ENCODE data around the gene PDE5A. TPM values are rescaled to one million over a fixed set of nuclear protein-coding genes. Genes with fewer than 3 reads are reported as not detected.

Gene PDE5A
- total and polyA plus RNA-seq, 2 experiments from 2014 or later = 2.3 to 19.3 TPM

GRCh38 chr4:119655111-119655837, 26.7 kb upstream of the PDE5A start:
- Histone ChIP-seq H3K27ac (no peak overlapping the region), H3K9me3 (ENCODE audit: low read depth) (no peaks in the 10 kb centered on the region), H3K4me1 (ENCODE audit: low read depth) (no peaks in the 10 kb centered on the region), H3K27me3 (no peaks in the 10 kb centered on the region), H3K4me3 (no peak overlapping the region), H3K36me3 (no peaks in the 10 kb centered on the region)
- no peak for DNase-seq (ENCODE audit: low read depth in 1 of 2, low spot score in 1 of 2)
- TF ChIP-seq CTCF (IDR thresholded peaks at IDR 0.05; ENCODE audit: low read depth, low read length) = no peak

- no peak for TF ChIP-seq CTCF (IDR thresholded peaks at IDR 0.05; ENCODE audit: low read depth, low read length)
- no peaks in the 10 kb centered on the region for H3K4me1 ChIP-seq (ENCODE audit: low read depth)
- H3K4me3 ChIP-seq = no peak overlapping the region
- no peaks in the 10 kb centered on the region for H3K27me3 ChIP-seq
- no peaks in the 10 kb centered on the region for H3K9me3 ChIP-seq (ENCODE audit: low read depth)
- H3K27ac ChIP-seq = no peak overlapping the region
- no peaks in the 10 kb centered on the region for H3K36me3 ChIP-seq
- DNase-seq (ENCODE audit: low read depth in 1 of 2, low spot score in 1 of 2) = no peak
Measured at GRCh38 chr4:119653990-119654389, 25.4 kb upstream of the PDE5A start.

- Histone ChIP-seq H3K9me3 (ENCODE audit: low read depth) (no peaks in the 10 kb centered on the region), H3K27me3 (no peaks in the 10 kb centered on the region), H3K36me3 (no peaks in the 10 kb centered on the region), H3K4me3 (no peak overlapping the region), H3K27ac (no peak overlapping the region), H3K4me1 (ENCODE audit: low read depth) (no peaks in the 10 kb centered on the region)
- DNase-seq (ENCODE audit: low read depth in 1 of 2, low spot score in 1 of 2) = no peak
- TF ChIP-seq CTCF (IDR thresholded peaks at IDR 0.05; ENCODE audit: low read depth, low read length) = no peak
Measured at GRCh38 chr4:119652998-119653397, 24.4 kb upstream of the PDE5A start.

DNA sequence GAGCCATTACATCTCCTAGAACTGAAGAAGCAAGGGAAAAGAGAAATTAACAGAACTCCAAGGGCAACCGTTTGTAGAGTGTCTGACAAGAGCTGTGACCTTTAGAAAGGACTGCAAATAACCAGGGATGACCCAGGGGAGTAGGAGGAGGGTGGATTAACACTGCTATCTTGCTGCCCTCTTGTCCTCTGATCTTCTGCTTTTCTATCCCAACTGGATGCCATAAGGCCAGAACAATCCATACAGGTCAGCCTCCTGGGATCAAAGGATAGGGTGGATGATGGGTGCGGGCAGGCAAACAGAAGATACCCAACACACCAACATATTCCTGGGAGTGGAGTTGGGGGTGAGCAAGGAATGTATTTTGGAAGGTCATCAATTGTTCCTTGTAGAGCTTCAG, 19.8 kb upstream of the PDE5A start:
- no peak overlapping the region for H3K4me3 ChIP-seq
- H3K36me3 ChIP-seq = no peaks in the 10 kb centered on the region
- H3K27ac ChIP-seq = no peak overlapping the region
- H3K4me1 ChIP-seq (ENCODE audit: low read depth) = no peaks in the 10 kb centered on the region
- no peaks in the 10 kb centered on the region for H3K27me3 ChIP-seq
- no peaks in the 10 kb centered on the region for H3K9me3 ChIP-seq (ENCODE audit: low read depth)
- no peak for DNase-seq (ENCODE audit: low read depth in 1 of 2, low spot score in 1 of 2)
- TF ChIP-seq CTCF (IDR thresholded peaks at IDR 0.05; ENCODE audit: low read depth, low read length) = no peak

GRCh38 chr4:119647558-119647957, 19.0 kb upstream of the PDE5A start:
- Histone ChIP-seq H3K9me3 (ENCODE audit: low read depth) (no peaks in the 10 kb centered on the region), H3K27ac (no peak overlapping the region), H3K27me3 (no peaks in the 10 kb centered on the region), H3K36me3 (no peaks in the 10 kb centered on the region), H3K4me3 (no peak overlapping the region), H3K4me1 (ENCODE audit: low read depth) (no peaks in the 10 kb centered on the region)
- no peak for DNase-seq (ENCODE audit: low read depth in 1 of 2, low spot score in 1 of 2)
- TF ChIP-seq CTCF (IDR thresholded peaks at IDR 0.05; ENCODE audit: low read depth, low read length) = no peak
